OCI-LY3 (cell line): ENCODE data around the gene JUN.

Experiments used
- H2AFZ ChIP-seq: fragments of 200-600, 300-600 bp; shearing (Covaris generic); 2 replicates; pipeline ENCODE4 v1.6.0; 2014; ENCODE audit warnings: antibody characterized with exemption, low read depth, low read length
- H3K27ac ChIP-seq: fragments of 200-600, 300-600 bp; sonication (generic); 2 replicates; pipeline ENCODE4 v1.5.1; 2014; ENCODE audit warnings: mild to moderate bottlenecking, low read length, moderate library complexity, mixed read lengths
- H3K27me3 ChIP-seq: fragments of 200-600, 300-600 bp; sonication (generic); 2 replicates; pipeline ENCODE4 v1.6.1; 2014; ENCODE audit warnings: low read depth, low read length, mixed read lengths
- H3K36me3 ChIP-seq: fragments of 200-600, 300-600 bp; sonication (generic); replicated peaks from 2 replicates; pipeline ENCODE3; 2014; ENCODE audit warnings: low read depth, low read length, mixed read lengths
- H3K4me1 ChIP-seq: fragments of 300-600, 200-600 bp; sonication (generic); 2 replicates; pipeline ENCODE4 v1.6.1; 2014; ENCODE audit warnings: low read length, mixed read lengths
- H3K4me2 ChIP-seq: fragments of 200-600, 300-600 bp; sonication (generic); 2 replicates; pipeline ENCODE4 v1.6.1; 2014; ENCODE audit warnings: low read length, mixed read lengths
- H3K4me3 ChIP-seq: fragments of 300-600, 200-600 bp; sonication (generic); 2 replicates; pipeline ENCODE4 v1.5.1; 2014; ENCODE audit warnings: antibody characterized with exemption, mild to moderate bottlenecking, low read length, moderate library complexity
- H3K79me2 ChIP-seq: fragments of 300-600, 200-600 bp; shearing (Covaris generic); 2 replicates; pipeline ENCODE4 v1.6.1; 2014; ENCODE audit warnings: mild to moderate bottlenecking, low read length, mixed read lengths
- H3K9ac ChIP-seq: fragments of 300-600, 200-600 bp; shearing (Covaris generic); 2 replicates; pipeline ENCODE4 v1.6.0; 2014; ENCODE audit warnings: mild to moderate bottlenecking, low read length, moderate library complexity
- H3K9me3 ChIP-seq: fragments of 200-600, 300-600 bp; shearing (Covaris generic); 2 replicates; pipeline ENCODE4 v1.6.1; 2014; ENCODE audit warnings: low read length, mixed read lengths; ENCODE audit not compliant: insufficient read depth
- H4K20me1 ChIP-seq: fragments of 200-600, 300-600 bp; sonication (generic); 2 replicates; pipeline ENCODE4 v1.6.1; 2016; ENCODE audit warnings: low read length, mixed read lengths; ENCODE audit not compliant: insufficient read depth
- CTCF ChIP-seq: fragments of 200-600, 300-600 bp; sonication (generic); IDR thresholded peaks from 2 replicates; pipeline ENCODE4 v1.5.1; 2014; ENCODE audit warnings: antibody characterized with exemption, low read length, low read depth
- EZH2phosphoT487 ChIP-seq: fragments of 200-600 bp; shearing (Covaris generic); IDR thresholded peaks from 2 replicates; pipeline ENCODE4 v1.6.1; 2018; ENCODE audit warnings: antibody characterized with exemption, mixed run types, low read depth

Gene JUN

GRCh38 chr1:58745666-58746065 is 38.2 kb downstream of the JUN start:
- Histone ChIP-seq H3K4me1 (no peaks in the 10 kb centered on the region), H3K79me2 (no peaks in the 10 kb centered on the region), H3K4me2 (no peak overlapping the region), H2AFZ (no peak overlapping the region), H3K9me3 (no peaks in the 10 kb centered on the region), H3K36me3 (no peaks in the 10 kb centered on the region), H3K4me3 (no peak overlapping the region), H3K9ac (no peak overlapping the region), H4K20me1 (no peaks in the 10 kb centered on the region), H3K27me3 (peaks cover 7% of the 10 kb centered on the region; the same call in 1 of the 2 replicates), H3K27ac (no peak overlapping the region)
- no peak for TF ChIP-seq EZH2phosphoT487
- no peak for TF ChIP-seq CTCF

GRCh38 chr1:58745117-58745516 is 38.7 kb downstream of the JUN start:
- H3K9me3 ChIP-seq, result no peaks in the 10 kb centered on the region
- peaks cover 7% of the 10 kb centered on the region; the same call in 1 of the 2 replicates for H3K27me3 ChIP-seq
- no peaks in the 10 kb centered on the region for H3K79me2 ChIP-seq
- TF ChIP-seq CTCF, result no peak
- no peak for TF ChIP-seq EZH2phosphoT487
- no peaks in the 10 kb centered on the region for H3K4me1 ChIP-seq
- H3K4me2 ChIP-seq, result no peak overlapping the region
- H3K4me3 ChIP-seq, result no peak overlapping the region
- H2AFZ ChIP-seq, result no peak overlapping the region
- H4K20me1 ChIP-seq, result no peaks in the 10 kb centered on the region
- no peaks in the 10 kb centered on the region for H3K36me3 ChIP-seq
- H3K27ac ChIP-seq, result no peak overlapping the region
- H3K9ac ChIP-seq, result no peak overlapping the region

GRCh38 chr1:58741678-58742553 is 41.9 kb downstream of the JUN start:
- no peaks in the 10 kb centered on the region for H3K79me2 ChIP-seq
- H3K27ac ChIP-seq, result no peak overlapping the region
- no peak overlapping the region for H3K4me3 ChIP-seq
- H3K4me1 ChIP-seq, result no peaks in the 10 kb centered on the region
- TF ChIP-seq EZH2phosphoT487 (no peak), CTCF (0 out of 2 replicates have a peak, but pooled peaks have one; percentile 4)
- H3K4me2 ChIP-seq, result no peak overlapping the region
- peaks cover 7% of the 10 kb centered on the region; the same call in 1 of the 2 replicates for H3K27me3 ChIP-seq
- no peaks in the 10 kb centered on the region for H3K9me3 ChIP-seq
- no peaks in the 10 kb centered on the region for H3K36me3 ChIP-seq
- H4K20me1 ChIP-seq, result no peaks in the 10 kb centered on the region
- no peak overlapping the region for H2AFZ ChIP-seq
- no peak overlapping the region for H3K9ac ChIP-seq

GRCh38 chr1:58739856-58740466 is 43.9 kb downstream of the JUN start:
- no peaks in the 10 kb centered on the region for H3K36me3 ChIP-seq
- no peak overlapping the region for H3K4me2 ChIP-seq
- H3K27me3 ChIP-seq, result peaks cover 7% of the 10 kb centered on the region; the same call in 1 of the 2 replicates
- H3K4me1 ChIP-seq, result no peaks in the 10 kb centered on the region
- no peak overlapping the region for H3K9ac ChIP-seq
- no peaks in the 10 kb centered on the region for H4K20me1 ChIP-seq
- TF ChIP-seq EZH2phosphoT487 (no peak), CTCF (peak; percentile 80)
- no peak overlapping the region for H2AFZ ChIP-seq
- no peak overlapping the region for H3K4me3 ChIP-seq
- no peaks in the 10 kb centered on the region for H3K9me3 ChIP-seq
- H3K27ac ChIP-seq, result no peak overlapping the region
- no peaks in the 10 kb centered on the region for H3K79me2 ChIP-seq
